ENCODE results near the gene SLC39A8.

The SLC39A8 gene

DNA sequence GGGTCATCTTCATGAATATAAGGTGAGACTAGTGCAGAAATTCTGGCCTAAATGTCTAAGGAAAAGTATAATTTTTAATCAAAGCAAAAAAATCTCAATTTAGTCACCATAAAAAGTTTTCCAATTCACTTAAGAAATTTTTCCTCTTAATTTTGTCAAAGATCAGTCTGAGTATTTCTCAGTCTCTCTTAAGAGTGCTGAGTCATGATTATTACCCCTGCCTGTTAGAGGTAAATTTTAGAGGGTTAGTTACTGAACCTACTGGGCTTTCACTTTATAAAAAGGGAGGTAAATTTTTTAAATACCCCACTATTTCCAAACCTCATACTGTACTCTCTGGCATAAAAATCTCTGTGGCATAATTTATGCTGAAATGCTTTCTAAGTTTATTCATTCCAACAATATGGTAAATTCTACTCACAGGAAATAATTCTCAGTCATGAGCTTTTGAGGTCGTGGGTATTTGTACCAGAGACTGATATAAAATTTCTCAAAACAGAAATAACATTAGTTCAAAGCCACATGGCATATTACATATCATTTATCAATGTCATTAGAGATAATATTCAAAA lies 122.4 kb downstream of the SLC39A8 start:
- no peak for DNase-seq

DNA sequence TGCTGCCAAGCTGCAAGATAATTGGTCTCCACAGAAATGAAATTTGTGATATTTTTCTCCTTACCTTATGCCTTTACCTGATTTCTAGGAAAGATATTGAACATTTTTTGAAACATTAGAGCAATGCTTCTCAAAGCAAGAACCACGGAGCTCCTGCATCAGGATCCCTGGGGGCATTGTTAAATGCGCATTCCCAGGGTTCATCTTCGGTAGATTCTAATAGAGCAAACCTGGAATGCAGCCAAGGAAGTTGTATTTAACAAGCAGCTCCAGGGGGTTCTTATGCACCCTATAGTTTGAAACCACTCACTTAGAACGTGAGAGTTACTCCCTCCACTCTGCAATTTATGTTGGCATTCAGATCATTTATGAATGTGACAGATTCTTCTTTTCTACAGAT lies 126.2 kb downstream of the SLC39A8 start:
- no peak for DNase-seq

DNA sequence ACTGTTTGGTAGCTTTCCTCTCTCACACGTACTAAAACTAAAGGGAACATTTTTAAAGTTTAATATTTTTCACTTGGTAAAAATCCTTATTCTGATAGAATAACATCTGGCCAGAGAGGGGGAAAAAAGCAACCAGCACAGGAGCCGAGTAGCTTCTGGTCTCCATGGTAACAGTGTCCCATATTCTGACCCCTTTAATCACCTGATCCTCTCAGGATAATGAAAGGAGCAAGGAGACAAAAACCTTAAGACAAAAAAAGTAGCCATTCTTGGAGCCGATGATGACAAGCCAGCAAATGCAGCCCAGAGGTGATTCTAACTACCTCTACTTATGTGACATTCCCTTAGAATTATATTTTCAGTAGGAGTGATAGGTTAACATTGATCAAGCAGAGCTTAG lies 126.6 kb downstream of the SLC39A8 start:
- DNase-seq = no peak

DNA sequence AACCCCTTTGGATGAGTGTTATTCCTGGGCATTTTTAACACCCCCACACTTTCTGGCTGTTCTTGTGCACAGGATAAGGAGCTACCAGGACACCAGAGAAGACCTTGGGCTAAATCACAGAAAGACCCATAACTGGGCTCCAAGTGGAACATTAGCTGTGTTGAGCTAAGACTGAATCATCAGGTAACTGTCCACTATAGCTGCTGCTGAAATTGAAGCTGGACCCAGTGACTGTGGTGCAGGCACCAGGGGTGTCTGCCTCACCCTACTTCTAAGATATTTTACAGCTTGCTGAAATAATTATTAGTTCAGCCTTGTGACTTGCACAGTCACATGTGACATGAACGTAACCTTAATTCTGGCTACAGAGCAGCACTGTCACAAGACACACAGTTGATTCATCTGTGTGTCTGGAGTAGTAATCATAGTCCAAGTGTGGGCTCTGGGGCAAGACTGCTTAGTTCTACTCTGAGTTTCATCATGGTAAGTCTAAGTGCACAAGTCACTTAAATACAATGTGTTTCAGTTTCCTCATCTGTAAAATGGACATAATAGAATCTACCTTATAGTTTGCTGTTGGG lies 127.4 kb downstream of the SLC39A8 start:
- no peak for DNase-seq

DNA sequence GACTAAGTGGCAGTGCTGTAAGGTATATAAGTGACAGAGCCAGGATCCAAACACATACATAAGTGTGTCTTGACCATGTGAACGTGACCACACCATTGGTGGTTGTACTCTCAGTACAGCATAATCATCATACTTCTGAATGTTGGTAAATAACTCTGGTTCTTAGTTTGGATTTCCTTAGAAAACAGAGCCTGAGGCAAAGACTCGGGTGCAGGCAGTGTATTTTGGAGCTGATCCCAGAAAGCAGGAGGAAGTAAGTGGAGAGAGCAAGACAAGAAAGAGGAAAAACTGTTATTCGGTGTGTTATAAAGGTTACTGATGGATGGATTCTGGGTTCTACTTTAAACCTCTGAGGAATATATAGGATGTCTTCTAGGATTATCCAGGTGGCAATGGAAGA lies 127.9 kb downstream of the SLC39A8 start:
- no peak for DNase-seq

DNA sequence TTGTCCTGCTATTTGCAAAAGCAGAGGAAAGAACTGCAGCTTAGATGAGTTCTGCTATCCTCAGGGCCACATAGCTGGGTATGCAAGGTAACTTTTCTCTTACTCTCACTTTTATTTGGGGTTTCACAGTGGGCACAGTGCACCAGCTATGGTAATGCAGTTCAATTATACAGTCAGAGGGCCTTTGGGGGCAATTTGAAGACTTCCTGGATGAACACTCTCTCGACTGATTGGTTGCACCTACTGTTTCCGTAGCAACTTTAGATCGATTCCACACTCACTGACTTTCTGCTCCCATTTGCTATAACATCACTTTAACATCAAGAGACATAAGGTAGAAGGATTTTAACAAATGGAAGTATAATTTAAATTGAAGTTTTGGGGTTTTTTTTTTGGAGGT lies 128.6 kb downstream of the SLC39A8 start:
- no peak for DNase-seq

DNA sequence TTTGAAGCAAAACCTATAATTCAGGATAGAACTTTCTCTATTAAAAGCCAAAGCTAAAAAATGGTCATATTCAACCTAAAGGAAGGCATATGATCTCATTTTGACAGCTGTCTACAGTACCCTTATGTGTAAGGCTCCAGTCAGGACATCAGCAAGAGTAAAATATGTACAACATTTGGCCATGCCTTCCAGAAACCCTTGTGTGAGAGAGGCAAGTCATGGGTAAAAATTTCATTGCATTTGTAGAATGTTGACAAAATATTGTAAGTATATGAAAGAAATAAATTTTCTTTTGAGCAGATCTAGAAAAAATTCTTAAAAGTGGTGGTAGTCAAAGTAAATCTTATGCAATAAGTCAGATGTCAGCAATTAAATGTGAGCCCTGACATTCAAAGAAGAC lies 132.3 kb downstream of the SLC39A8 start:
- no peak for DNase-seq
